GM19397 (cell line): ENCODE data around the gene NAA25.
A peak's percentile ranks its signal among the peaks of the same experiment; 100 is the strongest.

Source experiments
- ATAC-seq: cut with Tn5 transposase; IDR thresholded peaks from one replicate; pipeline ENCODE4 v1.9.1; 2021; ENCODE audit warnings: mild to moderate bottlenecking, moderate library complexity; ENCODE audit not compliant: unreplicated experiment

The NAA25 gene

GRCh38 chr12:112108202-112109079 is at the start of gene NAA25:
TSS of gene NAA25 (minus strand) at chr12:112108783. CDS start at chr12:112108773, 10 bp downstream.
- peak; percentile 80 for ATAC-seq

- no peak for ATAC-seq
Observed at GRCh38 chr12:112153893-112154219, 45.3 kb upstream of the NAA25 start.

DNA sequence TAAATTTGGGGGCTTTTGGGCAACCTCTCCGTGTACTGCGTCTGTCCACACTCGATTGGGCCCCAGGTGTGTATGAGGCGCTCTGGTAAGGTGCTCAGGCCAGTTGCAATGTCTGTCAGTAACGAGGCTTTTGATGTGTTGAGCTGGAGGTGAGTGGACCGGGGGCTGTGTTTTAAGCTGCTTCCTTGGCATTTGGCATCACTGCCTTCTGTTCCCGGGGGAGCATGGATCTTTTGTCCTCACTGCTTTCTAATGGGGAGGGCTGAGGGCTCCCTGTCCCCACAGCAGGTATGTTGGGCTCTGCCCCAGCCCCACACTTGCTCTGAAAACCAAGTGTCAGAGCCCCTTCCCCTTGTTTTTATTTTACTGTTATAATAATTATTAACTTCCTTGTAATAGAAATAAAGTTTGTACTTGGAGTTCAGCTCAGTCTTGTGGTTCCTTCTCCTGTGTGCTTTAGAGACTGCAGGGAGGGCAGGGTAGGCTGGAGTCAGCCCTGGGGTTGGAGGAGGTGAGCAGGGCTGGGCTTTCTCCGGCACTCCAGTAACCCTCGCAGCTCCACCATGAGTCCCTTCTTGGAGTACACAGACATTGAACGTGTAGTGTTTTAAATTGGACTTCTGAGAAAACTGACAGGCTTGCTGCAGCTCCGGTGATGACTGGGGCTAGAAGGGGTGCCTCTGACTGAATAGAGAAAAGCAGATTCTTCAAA is 44.8 kb upstream of the NAA25 start:
- no peak for ATAC-seq

DNA sequence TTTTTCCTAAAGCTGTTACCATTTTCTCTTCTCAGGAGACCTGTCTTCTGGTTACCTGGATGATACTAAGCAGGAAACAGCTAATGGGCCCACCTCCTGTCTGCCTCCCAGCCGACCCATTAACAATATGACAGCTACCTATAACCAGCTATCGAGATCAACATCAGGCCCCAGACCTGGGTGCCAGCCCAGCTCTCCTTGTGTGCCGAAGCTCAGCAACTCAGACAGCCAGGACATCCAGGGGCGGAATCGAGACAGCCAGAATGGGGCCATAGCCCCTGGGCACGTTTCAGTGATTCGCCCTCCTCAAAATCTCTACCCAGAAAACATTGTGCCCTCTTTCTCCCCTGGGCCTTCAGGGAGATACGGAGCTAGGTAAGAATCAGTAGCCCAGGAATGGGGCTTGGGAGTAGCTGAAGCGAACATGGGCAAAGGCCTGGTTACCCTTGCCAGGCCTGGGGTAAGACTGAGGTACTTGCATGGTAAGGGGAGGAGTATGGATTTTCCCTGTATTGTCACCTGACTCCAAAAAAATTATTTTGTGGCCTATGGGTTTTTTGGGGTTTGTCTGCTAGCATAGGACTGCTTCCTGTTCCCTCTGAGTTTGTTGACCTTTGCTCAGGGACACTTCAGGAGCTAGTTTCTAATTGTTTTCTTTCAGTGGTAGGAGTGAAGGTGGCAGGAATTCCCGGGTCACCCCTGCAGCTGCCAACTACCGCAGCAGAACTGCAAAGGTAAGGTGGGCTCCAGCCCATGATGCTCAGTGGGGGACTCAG is 43.4 kb upstream of the NAA25 start:
- ATAC-seq, result no peak

- no peak for ATAC-seq
Observed at GRCh38 chr12:112149596-112149995, 41.0 kb upstream of the NAA25 start.

GRCh38 chr12:112148031-112148513 is 39.5 kb upstream of the NAA25 start:
- ATAC-seq, result no peak

DNA sequence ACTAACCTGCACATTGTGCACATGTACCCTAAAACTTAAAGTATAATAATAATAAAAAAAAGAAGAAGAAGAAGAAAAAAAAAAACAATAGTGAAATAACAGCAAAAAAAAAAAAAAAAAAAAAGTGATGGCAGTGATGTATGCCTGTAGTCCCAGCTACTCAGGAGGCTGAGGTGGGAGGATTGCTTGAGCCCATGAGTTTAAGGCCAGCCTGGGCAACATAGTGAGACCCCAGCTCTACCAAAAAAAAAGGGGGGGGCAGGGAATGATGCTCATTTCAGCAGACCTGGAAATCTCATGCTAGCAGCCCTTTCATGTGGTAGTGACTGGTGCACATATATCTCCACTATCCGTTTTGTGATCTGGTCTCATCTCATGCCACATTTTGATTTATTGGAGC is 37.5 kb upstream of the NAA25 start:
- no peak for ATAC-seq

GRCh38 chr12:112140728-112141127 is 32.1 kb upstream of the NAA25 start:
- ATAC-seq, result no peak

GRCh38 chr12:112134731-112135130 is 26.1 kb upstream of the NAA25 start:
- no peak for ATAC-seq

DNA sequence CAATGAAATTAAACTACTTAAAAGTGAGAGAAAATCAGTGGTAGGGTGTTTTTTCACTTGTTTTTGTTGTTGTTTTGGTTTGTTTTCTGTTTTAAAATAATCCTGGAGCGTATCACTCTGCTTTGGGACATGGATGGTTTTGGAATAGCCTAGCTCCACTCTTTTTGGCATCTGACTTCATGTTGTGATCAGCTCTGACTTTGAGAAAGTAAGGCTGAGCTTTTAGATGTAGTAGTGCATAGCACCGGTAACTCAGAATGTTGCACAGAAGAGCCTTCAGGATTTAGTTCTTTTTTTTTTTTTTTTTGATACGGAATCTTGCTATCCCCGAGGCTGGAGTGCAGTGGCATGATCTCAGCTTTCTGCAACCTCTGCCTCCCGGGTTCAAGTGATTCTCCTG is 24.8 kb upstream of the NAA25 start:
- no peak for ATAC-seq

- ATAC-seq, result no peak
Observed at GRCh38 chr12:112131686-112132085, 23.1 kb upstream of the NAA25 start.

GRCh38 chr12:112130441-112130998 is 21.9 kb upstream of the NAA25 start:
- ATAC-seq, result no peak

- no peak for ATAC-seq
Observed at GRCh38 chr12:112126911-112127310, 18.3 kb upstream of the NAA25 start.

DNA sequence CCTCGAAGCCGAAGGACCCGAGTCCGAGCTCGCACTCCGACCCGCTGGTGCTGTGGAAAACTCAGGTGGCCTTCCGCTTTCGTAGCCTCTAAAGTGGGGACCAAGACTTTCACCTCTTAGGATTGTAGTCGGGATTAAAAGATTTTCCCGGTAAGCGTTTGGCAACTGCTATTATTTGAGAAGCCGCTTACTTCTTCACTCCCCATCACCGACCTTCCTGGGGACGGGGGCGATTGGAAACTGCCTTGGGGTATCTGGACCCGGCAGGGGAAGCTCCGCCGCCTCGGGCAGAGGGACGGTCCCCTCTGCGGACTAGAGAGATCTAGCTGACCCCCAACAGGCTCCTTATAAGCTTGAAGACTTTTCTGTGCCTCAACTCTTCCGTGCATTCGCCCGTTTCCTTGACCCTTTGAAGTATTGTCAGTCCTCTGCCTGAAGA is 17.4 kb upstream of the NAA25 start:
- ATAC-seq, result no peak

GRCh38 chr12:112125250-112125999 is 16.8 kb upstream of the NAA25 start, which contains the start of gene TRAFD1:
TSS of gene TRAFD1 (plus strand) at chr12:112125560. CDS start at chr12:112130523, 4,963 bp downstream.
- peak; percentile 95 for ATAC-seq

- ATAC-seq, result no peak
Observed at GRCh38 chr12:112124918-112125249, 16.3 kb upstream of the NAA25 start.

DNA sequence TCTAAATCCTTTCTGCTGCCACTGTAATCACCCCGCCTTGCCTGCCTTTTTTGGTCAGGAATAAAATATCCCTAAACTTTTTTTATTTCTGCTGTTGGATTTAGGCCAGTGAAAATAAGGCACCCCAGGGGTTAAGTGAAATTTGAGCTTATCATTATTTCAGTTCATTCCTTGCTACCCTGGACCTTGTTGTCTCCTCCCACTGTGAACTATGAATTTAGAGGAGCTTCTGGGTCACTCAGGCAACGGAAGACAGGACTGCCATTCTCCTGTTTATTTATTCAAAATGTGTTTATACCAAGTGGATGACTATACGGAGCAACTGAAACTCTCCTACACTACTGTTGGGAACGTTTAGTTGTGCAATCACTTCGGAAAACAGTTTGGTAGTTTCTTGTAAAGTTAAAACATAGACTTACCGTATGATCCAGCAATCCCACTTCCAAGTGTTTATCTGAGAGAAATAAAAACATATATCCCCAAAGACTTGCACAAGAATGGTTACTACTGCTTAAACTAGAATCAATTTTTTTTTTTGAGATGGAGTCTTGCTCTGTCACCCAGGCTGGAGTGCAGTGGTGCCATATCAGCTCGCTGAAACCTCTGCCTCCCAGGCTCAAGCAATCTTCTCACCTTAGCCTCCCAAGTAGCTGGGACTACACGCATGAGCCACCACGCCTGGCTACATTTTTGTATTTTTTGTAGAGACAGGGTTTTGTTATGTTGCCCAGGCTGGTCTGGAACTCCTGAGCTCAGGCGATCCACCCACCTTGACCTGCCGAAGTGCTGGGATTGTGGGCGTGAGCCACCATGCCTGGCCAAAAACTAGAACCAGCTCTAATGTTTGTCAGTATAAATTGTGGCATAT is 14.5 kb upstream of the NAA25 start:
- ATAC-seq, result no peak

DNA sequence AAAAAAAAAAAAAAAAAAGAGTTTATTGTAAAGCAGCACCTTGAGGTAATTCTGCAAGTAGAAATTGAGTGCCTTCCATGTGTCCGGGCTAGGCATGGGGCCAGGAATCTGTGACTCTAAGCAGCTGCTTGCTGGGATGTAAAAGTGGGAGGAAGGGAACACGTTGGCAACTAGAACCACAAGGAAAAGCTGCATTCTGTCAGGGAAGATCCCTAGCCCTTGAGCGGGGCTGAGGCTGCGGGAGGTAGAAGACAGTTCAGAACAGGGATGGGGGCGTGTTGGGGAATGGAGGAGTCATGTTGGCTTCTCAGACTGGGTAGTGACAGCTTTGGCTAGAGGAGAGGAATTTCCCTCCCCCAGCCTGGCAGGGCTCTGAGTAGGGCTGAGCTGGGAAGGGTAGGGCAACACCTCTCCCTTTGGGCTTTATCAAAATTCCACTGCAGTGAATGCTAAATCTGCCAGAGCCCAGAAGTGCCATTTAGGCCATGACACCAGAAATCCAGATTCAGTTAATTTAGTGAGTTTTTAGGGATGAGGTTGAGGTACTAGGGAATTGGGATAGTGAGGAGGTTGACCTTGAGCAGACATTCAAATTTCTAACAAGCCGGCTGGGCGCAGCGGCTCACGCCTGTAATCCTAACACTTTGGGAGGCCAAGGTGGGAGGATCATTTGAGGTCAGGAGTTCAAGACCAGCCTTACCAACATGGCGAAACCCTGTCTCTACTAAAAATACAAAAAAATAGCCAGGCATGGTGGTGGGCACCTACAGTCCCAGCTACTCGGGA is 13.4 kb upstream of the NAA25 start:
- no peak for ATAC-seq

GRCh38 chr12:112117685-112118084 is 9.1 kb upstream of the NAA25 start:
- ATAC-seq, result no peak
